Mucosa of rectum (tissue), 2 donors: Measurements from ENCODE around the gene ACO1.

ENCODE experiments used
- H3K27ac ChIP-seq, 2 donors: one replicate each; pipeline ENCODE4 v1.7.0; 2013; ENCODE audit warnings: inconsistent platforms in 2 of 2, low read depth in 2 of 2, low read length in 2 of 2
- H3K27me3 ChIP-seq, 2 donors: one replicate each; pipeline ENCODE4 v1.7.0; 2013; ENCODE audit warnings: low read length in 2 of 2; ENCODE audit not compliant: control insufficient read depth in 2 of 2, insufficient read depth in 2 of 2
- H3K36me3 ChIP-seq, 2 donors: one replicate each; pipeline ENCODE4 v1.7.0; 2013; ENCODE audit warnings: low read length in 2 of 2; ENCODE audit not compliant: control insufficient read depth in 2 of 2, insufficient read depth in 2 of 2
- H3K4me1 ChIP-seq, 2 donors: one replicate each; pipeline ENCODE4 v1.7.0; 2013; ENCODE audit warnings: low read length in 2 of 2, mild to moderate bottlenecking in 1 of 2; ENCODE audit not compliant: control insufficient read depth in 2 of 2, insufficient read depth in 2 of 2
- H3K4me3 ChIP-seq, 2 donors: one replicate each; pipeline ENCODE4 v1.7.0; 2013; ENCODE audit warnings: low read length in 2 of 2
- H3K9ac ChIP-seq, 2 donors: one replicate each; pipeline ENCODE4 v1.7.0; 2013; ENCODE audit warnings: low read length in 2 of 2, low read depth in 1 of 2, mild to moderate bottlenecking in 1 of 2
- H3K9me3 ChIP-seq, 2 donors: one replicate each; pipeline ENCODE4 v1.7.0; 2013; ENCODE audit warnings: low read length in 2 of 2; ENCODE audit not compliant: control insufficient read depth in 2 of 2
- donor health status: healthy.
- donor health status: Normal muscosa, but diverticular disease.

The ACO1 gene

GRCh38 chr9:32431196-32431595 lies 46.8 kb downstream of the ACO1 start:
- Histone ChIP-seq H3K27me3 (no peaks in the 10 kb centered on the region), H3K4me3 (no peak overlapping the region), H3K9ac (no peak overlapping the region), H3K4me1 (peaks cover 0 to 5% of the 10 kb centered on the region in 2 donors), H3K36me3 (peaks cover 35 to 48% of the 10 kb centered on the region in 2 donors), H3K9me3 (no peaks in the 10 kb centered on the region), H3K27ac (no peak overlapping the region)

GRCh38 chr9:32431940-32432555 lies 47.6 kb downstream of the ACO1 start:
- H3K27ac ChIP-seq = no peak overlapping the region
- H3K4me1 ChIP-seq = peaks cover 0 to 4% of the 10 kb centered on the region in 2 donors
- H3K36me3 ChIP-seq = peaks cover 44 to 54% of the 10 kb centered on the region in 2 donors
- H3K9me3 ChIP-seq = no peaks in the 10 kb centered on the region
- no peaks in the 10 kb centered on the region for H3K27me3 ChIP-seq
- no peak overlapping the region for H3K9ac ChIP-seq
- no peak overlapping the region for H3K4me3 ChIP-seq

- Histone ChIP-seq H3K9me3 (no peaks in the 10 kb centered on the region), H3K27me3 (no peaks in the 10 kb centered on the region), H3K4me1 (no peaks in the 10 kb centered on the region), H3K9ac (no peak overlapping the region), H3K36me3 (peaks cover 47 to 68% of the 10 kb centered on the region in 2 donors), H3K27ac (no peak overlapping the region), H3K4me3 (no peak overlapping the region)
These were observed 50.4 kb downstream of the ACO1 start for GRCh38 chr9:32434892-32435291.

GRCh38 chr9:32441678-32442077 lies 57.2 kb downstream of the ACO1 start:
- Histone ChIP-seq H3K9me3 (no peaks in the 10 kb centered on the region), H3K27ac (no peak overlapping the region), H3K4me3 (no peak overlapping the region), H3K9ac (no peak overlapping the region), H3K36me3 (peaks cover 18 to 33% of the 10 kb centered on the region in 2 donors), H3K27me3 (no peaks in the 10 kb centered on the region), H3K4me1 (no peaks in the 10 kb centered on the region)

- Histone ChIP-seq H3K4me3 (no peak overlapping the region), H3K9me3 (no peaks in the 10 kb centered on the region), H3K9ac (no peak overlapping the region), H3K27me3 (no peaks in the 10 kb centered on the region), H3K36me3 (peaks cover 13 to 30% of the 10 kb centered on the region in 2 donors), H3K4me1 (no peaks in the 10 kb centered on the region), H3K27ac (no peak overlapping the region)
These were observed 58.0 kb downstream of the ACO1 start for GRCh38 chr9:32442433-32442832.

GRCh38 chr9:32449969-32450368 lies 65.5 kb downstream of the ACO1 start:
- no peaks in the 10 kb centered on the region for H3K4me1 ChIP-seq
- H3K27ac ChIP-seq = no peak overlapping the region
- no peaks in the 10 kb centered on the region for H3K27me3 ChIP-seq
- no peak overlapping the region for H3K9ac ChIP-seq
- H3K9me3 ChIP-seq = no peaks in the 10 kb centered on the region
- no peak overlapping the region for H3K4me3 ChIP-seq
- H3K36me3 ChIP-seq = peaks cover 34 to 60% of the 10 kb centered on the region in 2 donors

GRCh38 chr9:32454280-32454679 lies 69.8 kb downstream of the ACO1 start:
- Histone ChIP-seq H3K9ac (no peak overlapping the region), H3K27ac (no peak overlapping the region), H3K36me3 (peaks cover 34 to 53% of the 10 kb centered on the region in 2 donors), H3K4me3 (no peak overlapping the region), H3K4me1 (no peaks in the 10 kb centered on the region), H3K9me3 (no peaks in the 10 kb centered on the region), H3K27me3 (no peaks in the 10 kb centered on the region)

GRCh38 chr9:32455738-32456137 lies 71.3 kb downstream of the ACO1 start:
- Histone ChIP-seq H3K36me3 (peaks cover 21 to 39% of the 10 kb centered on the region in 2 donors), H3K27ac (no peak overlapping the region), H3K9ac (no peak overlapping the region)

GRCh38 chr9:32456564-32456963 lies 72.1 kb downstream of the ACO1 start:
- no peaks in the 10 kb centered on the region for H3K27me3 ChIP-seq
- peaks cover 15 to 36% of the 10 kb centered on the region in 2 donors for H3K36me3 ChIP-seq
- H3K4me1 ChIP-seq = no peaks in the 10 kb centered on the region
- H3K9ac ChIP-seq = no peak overlapping the region
- no peak overlapping the region for H3K4me3 ChIP-seq
- no peaks in the 10 kb centered on the region for H3K9me3 ChIP-seq
- H3K27ac ChIP-seq = no peak overlapping the region

More at GRCh38 chr9:32455738-32456137, 71.3 kb downstream of the ACO1 start:
- Histone ChIP-seq H3K4me3 (no peak overlapping the region), H3K27me3 (no peaks in the 10 kb centered on the region), H3K9me3 (no peaks in the 10 kb centered on the region), H3K4me1 (no peaks in the 10 kb centered on the region)

- Histone ChIP-seq H3K36me3 (peaks cover 0 to 15% of the 10 kb centered on the region in 2 donors), H3K4me1 (no peaks in the 10 kb centered on the region), H3K27ac (no peak overlapping the region), H3K4me3 (no peak overlapping the region), H3K9me3 (no peaks in the 10 kb centered on the region), H3K9ac (no peak overlapping the region), H3K27me3 (no peaks in the 10 kb centered on the region)
These were observed 79.3 kb downstream of the ACO1 start for GRCh38 chr9:32463500-32464293.
